K562 (cell line): ENCODE results near the gene ALKBH7. TPM values are rescaled to one million over a fixed set of nuclear protein-coding genes. Genes with fewer than 3 reads are reported as not detected.
A peak's percentile ranks its signal among the peaks of the same experiment; 100 is the strongest.

ENCODE experiments used
- BRD9 ChIP-seq: fragments of 450-650 bp; IDR thresholded peaks from 2 replicates; pipeline ENCODE4 v1.6.1; 2018; ENCODE audit warnings: low read depth; ENCODE audit not compliant: partially characterized antibody
- GTF2E2 ChIP-seq: fragments of 200-800 bp; sonication (Bioruptor generic); IDR thresholded peaks from 2 replicates; pipeline ENCODE4 v1.6.1; 2016; ENCODE audit warnings: missing genetic modification characterization, missing compliant biosample characterization
- LARP7 ChIP-seq: fragments of 450-650 bp; IDR thresholded peaks from 2 replicates; pipeline ENCODE4 v1.6.1; 2016
- MTA1 ChIP-seq: fragments of 450-650 bp; IDR thresholded peaks from 2 replicates; pipeline ENCODE4 v1.6.1; 2017; ENCODE audit warnings: borderline replicate concordance
- NFATC3 ChIP-seq: fragments of 450-650 bp; IDR thresholded peaks from 2 replicates; pipeline ENCODE4 v1.6.1; 2017; ENCODE audit warnings: mild to moderate bottlenecking
- SMARCE1 ChIP-seq: fragments of 450-650 bp; IDR thresholded peaks from 2 replicates; pipeline ENCODE4 v1.7.1; 2016; ENCODE audit warnings: mild to moderate bottlenecking
- TOE1 ChIP-seq, 2 experiments: fragments of 450-650 bp in 1 of 2; sonication (generic) in 1 of 2; formaldehyde crosslinking in 1 of 2; IDR thresholded peaks; 2 replicates each; pipeline versions ENCODE4 v1.7.1 to v1.8.0; 2016 to 2022; ENCODE audit warnings: borderline replicate concordance in 2 of 2, mild to moderate bottlenecking in 2 of 2, antibody characterized with exemption in 1 of 2, inconsistent platforms in 1 of 2, low read depth in 1 of 2, missing genetic modification reagents in 1 of 2, moderate library complexity in 1 of 2
- TRIM25 ChIP-seq: fragments of 450-650 bp; IDR thresholded peaks from 2 replicates; pipeline ENCODE4 v1.7.0; 2016; ENCODE audit warnings: borderline replicate concordance
- TSHZ1 ChIP-seq: fragments of 250-450 bp; sonication (Bioruptor Pico); IDR thresholded peaks from 2 replicates; pipeline ENCODE4 v1.4.0; 2020; ENCODE audit warnings: mild to moderate bottlenecking, moderate library complexity
- polyA plus RNA-seq, 8 experiments: library from polyadenylated mRNA; depleted of rRNA in 4 of 8; stranded (reverse) in 5 of 8; unstranded in 3 of 8; fragments of >200 nt; fragmentation: Nextera tagmentation in 2 of 8; fragmentation: Illumina TruSeq in 1 of 8; extraction: Ambion mirVana in 2 of 8; extraction: Trizol in 1 of 8; gene quantifications; 2 replicates each; pipeline versions ENCODE4 v1.2.1 to v1.2.3, GENCODE V29; 2011 to 2014; ENCODE audit warnings: inconsistent platforms in 1 of 8, missing spikeins in 1 of 8
- total RNA-seq, 7 experiments: library from RNA; depleted of rRNA in 6 of 7; stranded (reverse); fragments of >200 nt in 6 of 7; fragmentation: Illumina TruSeq in 2 of 7; extraction: Trizol in 2 of 7; gene quantifications; 2 replicates each; pipeline versions ENCODE4 v1.2.1 to v1.2.3, GENCODE V29; 2011 to 2021; ENCODE audit warnings: low replicate concordance in 1 of 7
- TF ChIP-seq, protein P1 (sequence below), 2 experiments: fragments of 450-650 bp; IDR thresholded peaks; 2 replicates each; pipeline ENCODE4 v1.6.1; 2016
- TF ChIP-seq, protein P2 (sequence below): sonication (generic); formaldehyde crosslinking; IDR thresholded peaks from 2 replicates; pipeline ENCODE4 v1.8.0; 2022; ENCODE audit warnings: mild to moderate bottlenecking, missing genetic modification reagents

The ALKBH7 gene
- total and polyA plus RNA-seq, 9 of the 15 experiments (the other 6 are each of a cell fraction or from before 2014, with no cell fraction given) = 0.69 to 94.8 (median 17.6) TPM

- TF ChIP-seq TRIM25 (peak; percentile 18; the same call in 1 of the 2 replicates), LARP7 (peak; percentile 31; the same call in 1 of the 2 replicates), SMARCE1 (peak; percentile 21; the same call in 1 of the 2 replicates), BRD9 (no peak), NFATC3 (no peak), GTF2E2 (tag) (no peak), TOE1 (IDR thresholded peaks at IDR 0.05; ENCODE audit: borderline replicate concordance) (no peak), TOE1 (CRISPR knock-in tag; IDR thresholded peaks at IDR 0.05; ENCODE audit: borderline replicate concordance, low read depth) (no peak), MTA1 (peak; percentile 25; the same call in 1 of the 2 replicates), TSHZ1 (CRISPR knock-in tag) (no peak)
- TF ChIP-seq, protein P1, sequence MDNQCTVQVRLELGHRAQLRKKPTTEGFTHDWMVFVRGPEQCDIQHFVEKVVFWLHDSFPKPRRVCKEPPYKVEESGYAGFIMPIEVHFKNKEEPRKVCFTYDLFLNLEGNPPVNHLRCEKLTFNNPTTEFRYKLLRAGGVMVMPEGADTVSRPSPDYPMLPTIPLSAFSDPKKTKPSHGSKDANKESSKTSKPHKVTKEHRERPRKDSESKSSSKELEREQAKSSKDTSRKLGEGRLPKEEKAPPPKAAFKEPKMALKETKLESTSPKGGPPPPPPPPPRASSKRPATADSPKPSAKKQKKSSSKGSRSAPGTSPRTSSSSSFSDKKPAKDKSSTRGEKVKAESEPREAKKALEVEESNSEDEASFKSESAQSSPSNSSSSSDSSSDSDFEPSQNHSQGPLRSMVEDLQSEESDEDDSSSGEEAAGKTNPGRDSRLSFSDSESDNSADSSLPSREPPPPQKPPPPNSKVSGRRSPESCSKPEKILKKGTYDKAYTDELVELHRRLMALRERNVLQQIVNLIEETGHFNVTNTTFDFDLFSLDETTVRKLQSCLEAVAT (IDR thresholded peaks at IDR 0.05) = 0 out of 4 replicates have a peak, but pooled peaks of 1 of the 2 experiments have one; percentile 12
- TF ChIP-seq, protein P2, sequence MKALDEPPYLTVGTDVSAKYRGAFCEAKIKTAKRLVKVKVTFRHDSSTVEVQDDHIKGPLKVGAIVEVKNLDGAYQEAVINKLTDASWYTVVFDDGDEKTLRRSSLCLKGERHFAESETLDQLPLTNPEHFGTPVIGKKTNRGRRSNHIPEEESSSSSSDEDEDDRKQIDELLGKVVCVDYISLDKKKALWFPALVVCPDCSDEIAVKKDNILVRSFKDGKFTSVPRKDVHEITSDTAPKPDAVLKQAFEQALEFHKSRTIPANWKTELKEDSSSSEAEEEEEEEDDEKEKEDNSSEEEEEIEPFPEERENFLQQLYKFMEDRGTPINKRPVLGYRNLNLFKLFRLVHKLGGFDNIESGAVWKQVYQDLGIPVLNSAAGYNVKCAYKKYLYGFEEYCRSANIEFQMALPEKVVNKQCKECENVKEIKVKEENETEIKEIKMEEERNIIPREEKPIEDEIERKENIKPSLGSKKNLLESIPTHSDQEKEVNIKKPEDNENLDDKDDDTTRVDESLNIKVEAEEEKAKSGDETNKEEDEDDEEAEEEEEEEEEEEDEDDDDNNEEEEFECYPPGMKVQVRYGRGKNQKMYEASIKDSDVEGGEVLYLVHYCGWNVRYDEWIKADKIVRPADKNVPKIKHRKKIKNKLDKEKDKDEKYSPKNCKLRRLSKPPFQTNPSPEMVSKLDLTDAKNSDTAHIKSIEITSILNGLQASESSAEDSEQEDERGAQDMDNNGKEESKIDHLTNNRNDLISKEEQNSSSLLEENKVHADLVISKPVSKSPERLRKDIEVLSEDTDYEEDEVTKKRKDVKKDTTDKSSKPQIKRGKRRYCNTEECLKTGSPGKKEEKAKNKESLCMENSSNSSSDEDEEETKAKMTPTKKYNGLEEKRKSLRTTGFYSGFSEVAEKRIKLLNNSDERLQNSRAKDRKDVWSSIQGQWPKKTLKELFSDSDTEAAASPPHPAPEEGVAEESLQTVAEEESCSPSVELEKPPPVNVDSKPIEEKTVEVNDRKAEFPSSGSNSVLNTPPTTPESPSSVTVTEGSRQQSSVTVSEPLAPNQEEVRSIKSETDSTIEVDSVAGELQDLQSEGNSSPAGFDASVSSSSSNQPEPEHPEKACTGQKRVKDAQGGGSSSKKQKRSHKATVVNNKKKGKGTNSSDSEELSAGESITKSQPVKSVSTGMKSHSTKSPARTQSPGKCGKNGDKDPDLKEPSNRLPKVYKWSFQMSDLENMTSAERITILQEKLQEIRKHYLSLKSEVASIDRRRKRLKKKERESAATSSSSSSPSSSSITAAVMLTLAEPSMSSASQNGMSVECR (CRISPR knock-in tag) = 0 out of 2 replicates have a peak, but pooled peaks have one; percentile 7
Observed at GRCh38 chr19:6362027-6362350, 10.6 kb upstream of the ALKBH7 start (continued).
